Stimulated activated CD4-positive, alpha-beta T cell treated with anti-CD3 and anti-CD28 coated beads, TNF-alpha, amount 100 ng/mL, for 24 hours (primary cell): ENCODE results near the gene PIK3C3.

Experiments
- DNase-seq, 3 experiments: peaks; one replicate each; pipeline ENCODE4 v3.0.0-alpha.2; 2020; ENCODE audit warnings: low read depth in 3 of 3

PIK3C3 gene

GRCh38 chr18:42126586-42126985, 171.6 kb downstream of the PIK3C3 start:
- no peak for DNase-seq

DNA sequence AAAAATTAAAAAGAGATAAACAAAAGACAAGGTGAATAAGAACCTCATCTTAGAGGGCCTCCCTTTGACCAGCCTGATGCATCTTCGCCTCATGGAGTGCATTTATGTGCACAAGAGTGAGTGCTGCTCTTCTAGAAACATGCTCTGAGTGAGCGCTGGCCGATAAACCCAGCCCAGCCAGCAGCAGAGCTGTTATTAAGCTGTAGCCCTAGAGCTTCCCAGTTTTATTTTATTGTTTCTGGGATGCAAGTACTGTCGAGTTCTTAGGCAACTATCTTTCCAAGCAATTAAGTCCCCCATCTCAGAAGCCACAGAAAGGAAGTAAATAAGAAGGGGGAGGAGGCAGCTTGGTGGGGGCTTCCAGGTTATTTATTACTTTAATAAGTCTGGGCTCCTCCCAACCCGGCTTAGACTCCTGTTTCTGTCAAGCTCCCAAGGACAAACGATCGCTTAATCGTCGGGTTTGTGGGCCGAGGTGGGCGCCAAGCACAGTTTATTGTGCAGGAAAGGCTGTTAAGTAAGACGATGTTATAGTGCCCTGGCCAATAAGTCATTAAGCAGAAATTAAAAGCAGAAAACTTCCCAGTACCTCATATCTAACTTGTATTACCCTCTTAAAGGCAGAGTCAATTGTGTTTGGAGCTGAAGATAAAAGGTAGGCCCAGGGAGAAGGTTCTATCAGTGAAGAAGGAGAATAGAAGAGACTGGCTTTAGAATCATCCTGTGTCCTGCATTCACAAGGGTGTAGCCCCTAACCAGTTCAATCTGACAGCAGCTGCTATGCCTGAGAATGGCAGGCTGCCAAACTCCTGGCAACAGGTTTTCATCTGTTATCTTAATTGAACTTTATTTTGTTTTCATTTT, 176.3 kb downstream of the PIK3C3 start:
- DNase-seq: no peak

- DNase-seq: no peak
These were observed 176.9 kb downstream of the PIK3C3 start for GRCh38 chr18:42131930-42132244.
